Activated T-cell treated with anti-CD3 and anti-CD28 coated beads, Interleukin-2, amount 50 U/mL, for 24 hours (primary cell): Measurements from ENCODE around the gene BTG3.

Experiments used
- DNase-seq: peaks from one replicate; pipeline ENCODE4 v3.0.0-alpha.2; 2020
- H3K27ac Mint-ChIP-seq: 2 replicates; pipeline ENCODE4 v1.8.0; 2020; ENCODE audit warnings: mild to moderate bottlenecking, mixed read lengths
- H3K27me3 Mint-ChIP-seq: 2 replicates; pipeline ENCODE4 v1.8.0; 2020; ENCODE audit warnings: mixed read lengths
- H3K36me3 Mint-ChIP-seq: 2 replicates; pipeline ENCODE4 v1.8.0; 2020; ENCODE audit warnings: low read depth, mixed read lengths
- H3K4me1 Mint-ChIP-seq: 2 replicates; pipeline ENCODE4 v1.8.0; 2020; ENCODE audit warnings: low read depth, mixed read lengths
- H3K4me3 Mint-ChIP-seq: 2 replicates; pipeline ENCODE4 v1.8.0; 2020; ENCODE audit warnings: mild to moderate bottlenecking, moderate library complexity, mixed read lengths
- H3K9me3 Mint-ChIP-seq: 2 replicates; pipeline ENCODE4 v1.8.0; 2020; ENCODE audit warnings: mixed read lengths

The BTG3 gene

GRCh38 chr21:17575076-17575475 lies 37.6 kb downstream of the BTG3 start:
- H3K4me1 Mint-ChIP-seq: no peaks in the 10 kb centered on the region
- H3K27me3 Mint-ChIP-seq: peaks cover 2% of the 10 kb centered on the region
- DNase-seq: no peak
- H3K4me3 Mint-ChIP-seq: no peak overlapping the region
- H3K27ac Mint-ChIP-seq: no peak overlapping the region
- no peaks in the 10 kb centered on the region for H3K9me3 Mint-ChIP-seq
- no peaks in the 10 kb centered on the region for H3K36me3 Mint-ChIP-seq

DNA sequence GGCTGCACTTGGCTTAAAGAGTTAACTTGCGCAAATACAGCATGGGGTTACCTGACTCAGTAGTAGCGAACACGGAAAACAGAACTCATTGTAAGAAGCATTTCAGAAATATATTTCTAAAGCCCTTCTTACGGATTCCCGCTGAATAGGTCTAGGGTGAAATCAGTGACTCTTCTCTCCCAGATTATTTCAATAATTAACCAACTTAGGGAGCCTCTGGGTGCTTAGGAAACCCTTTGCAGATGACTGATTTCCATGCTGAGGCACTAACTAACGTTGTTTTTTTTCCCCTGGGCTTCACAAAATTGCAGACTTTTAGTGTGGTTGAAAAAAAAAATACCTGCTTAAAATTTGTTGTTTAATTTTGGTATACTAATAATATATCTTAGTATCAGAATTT lies 40.3 kb downstream of the BTG3 start:
- no peak for DNase-seq
- H3K9me3 Mint-ChIP-seq: no peaks in the 10 kb centered on the region
- no peaks in the 10 kb centered on the region for H3K36me3 Mint-ChIP-seq
- H3K4me3 Mint-ChIP-seq: no peak overlapping the region
- H3K4me1 Mint-ChIP-seq: no peaks in the 10 kb centered on the region
- peaks cover 2% of the 10 kb centered on the region for H3K27me3 Mint-ChIP-seq
- no peak overlapping the region for H3K27ac Mint-ChIP-seq

- peaks cover 2% of the 10 kb centered on the region for H3K27me3 Mint-ChIP-seq
- H3K4me1 Mint-ChIP-seq: no peaks in the 10 kb centered on the region
- no peak for DNase-seq
- H3K27ac Mint-ChIP-seq: no peak overlapping the region
- no peak overlapping the region for H3K4me3 Mint-ChIP-seq
- no peaks in the 10 kb centered on the region for H3K9me3 Mint-ChIP-seq
- no peaks in the 10 kb centered on the region for H3K36me3 Mint-ChIP-seq
Measured at GRCh38 chr21:17570786-17571185, 41.9 kb downstream of the BTG3 start.

DNA sequence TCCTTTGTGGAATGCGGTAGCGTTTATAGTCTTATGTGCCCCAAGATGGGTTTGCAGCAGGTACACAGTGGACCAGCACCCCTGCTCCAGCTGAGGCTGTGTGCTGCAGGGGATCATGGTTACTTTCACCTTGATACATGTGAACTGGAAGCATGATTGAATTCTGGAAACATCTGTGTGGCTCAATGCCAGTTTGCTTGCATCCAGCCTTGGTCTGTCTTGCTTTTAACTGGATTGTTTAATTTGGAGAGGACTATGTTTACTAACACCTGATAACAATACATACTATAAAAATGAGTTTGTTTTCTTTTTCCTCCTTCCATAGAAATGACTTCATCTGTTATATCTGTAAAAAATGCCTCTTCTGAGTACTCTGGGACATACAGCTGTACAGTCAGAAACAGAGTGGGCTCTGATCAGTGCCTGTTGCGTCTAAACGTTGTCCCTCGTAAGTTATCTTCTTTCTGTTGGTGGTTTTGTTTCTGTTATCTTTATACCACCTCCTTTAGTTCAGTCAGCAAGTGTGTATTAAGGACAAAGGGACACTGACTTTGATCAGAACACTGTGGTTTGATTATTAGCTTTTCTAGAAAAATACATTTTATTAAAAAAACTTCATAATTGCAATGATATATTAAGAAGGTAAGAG lies 52.2 kb downstream of the BTG3 start:
- Mint-ChIP-seq H3K27me3 (no peaks in the 10 kb centered on the region), H3K4me1 (no peaks in the 10 kb centered on the region), H3K9me3 (no peaks in the 10 kb centered on the region), H3K27ac (no peak overlapping the region), H3K4me3 (no peak overlapping the region), H3K36me3 (no peaks in the 10 kb centered on the region)
- no peak for DNase-seq

DNA sequence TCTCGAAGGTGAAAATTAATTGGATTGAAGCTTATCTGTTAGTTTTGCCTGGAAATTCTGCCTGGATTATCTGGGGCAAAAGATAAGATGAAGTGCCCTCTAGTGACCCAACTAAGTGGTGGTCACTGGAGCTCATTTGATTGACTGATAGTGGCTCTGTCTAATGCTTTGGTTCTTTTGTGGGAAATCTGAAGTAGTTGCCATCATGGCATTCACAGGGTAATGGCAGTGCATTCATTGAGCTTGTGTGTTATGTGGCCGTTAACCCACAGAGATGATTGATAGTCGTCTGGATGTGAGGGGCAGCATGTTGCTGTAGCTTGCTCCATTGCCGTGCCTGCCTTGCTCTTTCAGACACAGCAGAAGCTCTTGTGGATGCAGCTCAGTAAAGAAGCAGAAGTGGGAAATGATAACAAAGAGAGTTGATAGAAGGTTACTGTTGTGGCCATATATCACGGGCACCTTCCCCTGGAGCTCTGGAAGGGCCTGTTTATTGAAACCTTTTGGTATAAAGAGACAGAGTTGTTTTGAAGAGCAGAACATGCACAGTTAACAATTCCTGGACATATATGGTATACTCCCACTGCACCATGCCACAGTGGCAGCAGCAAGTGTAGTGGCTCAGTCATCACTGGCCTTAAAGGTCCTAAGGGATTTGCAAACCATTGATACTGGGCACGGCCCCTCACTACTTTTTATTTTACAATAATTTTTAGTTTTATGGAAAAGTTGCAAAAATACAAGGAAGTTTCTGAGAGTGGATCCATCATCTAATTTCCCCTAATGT lies 57.8 kb downstream of the BTG3 start:
- no peaks in the 10 kb centered on the region for H3K36me3 Mint-ChIP-seq
- H3K27ac Mint-ChIP-seq: no peak overlapping the region
- no peaks in the 10 kb centered on the region for H3K27me3 Mint-ChIP-seq
- no peaks in the 10 kb centered on the region for H3K9me3 Mint-ChIP-seq
- no peak for DNase-seq
- H3K4me1 Mint-ChIP-seq: no peaks in the 10 kb centered on the region
- no peak overlapping the region for H3K4me3 Mint-ChIP-seq

- DNase-seq: no peak
- Mint-ChIP-seq H3K4me3 (no peak overlapping the region), H3K27ac (no peak overlapping the region), H3K36me3 (no peaks in the 10 kb centered on the region), H3K4me1 (no peaks in the 10 kb centered on the region), H3K27me3 (no peaks in the 10 kb centered on the region), H3K9me3 (no peaks in the 10 kb centered on the region)
Measured at GRCh38 chr21:17554120-17554519, 58.6 kb downstream of the BTG3 start.

DNA sequence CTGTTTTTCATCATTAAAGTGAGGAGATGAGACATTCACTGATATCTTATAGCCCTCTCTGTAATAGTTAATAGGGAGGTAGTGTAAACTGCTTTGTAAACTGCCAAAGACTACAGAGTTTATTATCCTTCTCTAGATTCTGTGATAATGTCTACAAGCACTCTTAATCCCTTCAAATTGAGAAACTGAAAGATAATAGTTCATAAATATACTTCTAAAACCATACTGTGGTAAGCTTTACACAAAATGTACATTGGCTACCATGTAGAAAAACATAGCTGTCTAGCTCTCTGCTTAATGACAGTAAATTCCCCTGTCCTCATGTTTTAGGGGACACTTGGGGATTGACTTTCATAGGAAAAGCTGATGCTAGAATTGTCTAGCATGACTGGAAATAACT lies 60.3 kb downstream of the BTG3 start:
- H3K9me3 Mint-ChIP-seq: no peaks in the 10 kb centered on the region
- no peaks in the 10 kb centered on the region for H3K36me3 Mint-ChIP-seq
- H3K4me3 Mint-ChIP-seq: no peak overlapping the region
- no peaks in the 10 kb centered on the region for H3K4me1 Mint-ChIP-seq
- DNase-seq: no peak
- H3K27ac Mint-ChIP-seq: no peak overlapping the region
- H3K27me3 Mint-ChIP-seq: no peaks in the 10 kb centered on the region

DNA sequence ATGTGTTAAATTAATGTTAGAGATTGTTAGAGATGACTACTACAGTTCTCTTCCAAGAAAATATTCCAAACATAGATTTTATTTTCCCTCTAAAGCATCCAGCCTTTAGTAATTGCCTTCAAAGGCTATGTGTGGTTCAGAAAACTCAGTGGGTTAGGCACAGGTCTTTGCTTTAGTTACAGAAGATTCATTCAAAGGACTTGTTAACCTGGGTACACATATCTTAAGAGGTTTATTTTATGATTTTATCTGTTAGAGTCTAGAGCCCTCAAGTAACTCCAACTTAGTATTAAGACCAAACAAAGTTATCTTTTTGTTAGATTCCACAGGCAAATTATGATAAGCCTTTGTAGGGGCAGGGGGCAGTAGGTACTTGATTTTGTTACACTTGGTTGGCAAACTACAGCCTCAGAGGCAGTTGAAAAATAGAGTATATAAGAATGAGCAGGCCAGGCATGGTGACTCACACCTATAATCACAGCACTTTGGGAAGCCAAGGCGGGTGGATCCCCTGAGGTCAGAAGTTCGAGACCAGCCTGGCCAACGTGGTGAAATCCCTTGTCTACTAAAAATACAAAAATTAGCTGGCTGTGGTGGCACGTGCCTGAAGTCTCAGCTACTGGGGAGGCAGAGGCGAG lies 61.9 kb downstream of the BTG3 start:
- no peaks in the 10 kb centered on the region for H3K4me1 Mint-ChIP-seq
- H3K27me3 Mint-ChIP-seq: no peaks in the 10 kb centered on the region
- no peaks in the 10 kb centered on the region for H3K36me3 Mint-ChIP-seq
- no peak overlapping the region for H3K4me3 Mint-ChIP-seq
- no peaks in the 10 kb centered on the region for H3K9me3 Mint-ChIP-seq
- DNase-seq: no peak
- no peak overlapping the region for H3K27ac Mint-ChIP-seq

- H3K4me1 Mint-ChIP-seq: no peaks in the 10 kb centered on the region
- no peaks in the 10 kb centered on the region for H3K36me3 Mint-ChIP-seq
- H3K9me3 Mint-ChIP-seq: no peaks in the 10 kb centered on the region
- no peaks in the 10 kb centered on the region for H3K27me3 Mint-ChIP-seq
- no peak overlapping the region for H3K27ac Mint-ChIP-seq
- DNase-seq: no peak
- no peak overlapping the region for H3K4me3 Mint-ChIP-seq
Measured at GRCh38 chr21:17548262-17548661, 64.4 kb downstream of the BTG3 start.

DNA sequence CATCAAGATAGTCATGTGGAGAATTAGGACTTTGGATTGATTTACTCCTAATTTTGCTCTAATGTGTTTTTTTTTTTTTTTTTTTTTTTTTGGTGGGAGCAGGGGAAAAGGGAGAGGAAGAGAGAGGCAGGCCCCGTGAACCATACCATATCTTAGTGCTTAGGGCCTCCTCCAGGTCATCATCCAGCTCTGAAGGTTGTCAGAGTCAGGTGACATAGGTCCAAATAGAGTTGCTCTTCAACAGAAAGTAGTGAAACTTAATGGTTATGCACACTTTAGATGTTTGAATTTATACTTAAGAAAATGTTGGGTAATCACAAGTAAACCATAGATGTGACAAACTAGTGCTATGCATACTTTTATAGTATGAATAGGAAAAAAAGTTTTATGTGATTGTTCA lies 67.7 kb downstream of the BTG3 start:
- Mint-ChIP-seq H3K27ac (no peak overlapping the region), H3K4me1 (no peaks in the 10 kb centered on the region), H3K36me3 (no peaks in the 10 kb centered on the region), H3K27me3 (no peaks in the 10 kb centered on the region), H3K9me3 (no peaks in the 10 kb centered on the region), H3K4me3 (no peak overlapping the region)
- no peak for DNase-seq
